MM.1S (cell line): Measurements from ENCODE around the gene RNF130.

ENCODE experiments used
- DNase-seq: peaks from one replicate; pipeline ENCODE4 v3.0.0-alpha.2; 2015
- H2AFZ ChIP-seq: fragments of 300-600 bp; sonication (generic); 2 replicates; pipeline ENCODE4 v1.6.0; 2016; ENCODE audit warnings: antibody characterized with exemption, low read length
- H3F3A ChIP-seq: fragments of 300-600 bp; sonication (generic); 2 replicates; pipeline ENCODE4 v1.6.1; 2016; ENCODE audit warnings: mild to moderate bottlenecking, antibody characterized with exemption, low read length, moderate library complexity, mixed read lengths; ENCODE audit not compliant: insufficient read depth
- H3K27ac ChIP-seq: fragments of 300-600 bp; sonication (generic); 2 replicates; pipeline ENCODE4 v1.5.1; 2016; ENCODE audit warnings: mild to moderate bottlenecking, low read length
- H3K27me3 ChIP-seq: fragments of 300-600 bp; sonication (generic); replicated peaks from 2 replicates; pipeline ENCODE4 v1.6.0; 2016; ENCODE audit warnings: low read length; ENCODE audit not compliant: insufficient read depth
- H3K36me3 ChIP-seq: fragments of 300-600 bp; sonication (generic); replicated peaks from 2 replicates; pipeline ENCODE4 v1.6.1; 2016; ENCODE audit warnings: mild to moderate bottlenecking, low read length, mixed read lengths; ENCODE audit not compliant: insufficient read depth
- H3K4me1 ChIP-seq: fragments of 300-600 bp; sonication (generic); 2 replicates; pipeline ENCODE4 v1.6.1; 2016; ENCODE audit warnings: low read length, mixed read lengths
- H3K4me2 ChIP-seq: fragments of 300-600 bp; sonication (generic); 2 replicates; pipeline ENCODE4 v1.6.0; 2016; ENCODE audit warnings: low read depth, low read length
- H3K4me3 ChIP-seq: fragments of 300-600 bp; sonication (generic); 2 replicates; pipeline ENCODE4 v1.5.1; 2016; ENCODE audit warnings: low read length, mixed read lengths
- H3K79me2 ChIP-seq: fragments of 300-600 bp; sonication (generic); 2 replicates; pipeline ENCODE4 v1.6.1; 2016; ENCODE audit warnings: mixed run types, low read length, mixed read lengths
- H3K9ac ChIP-seq: fragments of 300-600 bp; sonication (generic); 2 replicates; pipeline ENCODE4 v1.6.1; 2016; ENCODE audit warnings: low read length, mixed read lengths
- H3K9me2 ChIP-seq: fragments of 300-600 bp; sonication (generic); replicated peaks from 2 replicates; pipeline ENCODE4 v1.6.1; 2016; ENCODE audit warnings: mild to moderate bottlenecking, low read length, mixed read lengths; ENCODE audit not compliant: insufficient read depth
- H3K9me3 ChIP-seq: fragments of 300-600 bp; sonication (generic); replicated peaks from 2 replicates; pipeline ENCODE4 v1.6.1; 2016; ENCODE audit warnings: mild to moderate bottlenecking, low read length, mixed read lengths; ENCODE audit not compliant: insufficient read depth
- H4K20me1 ChIP-seq: fragments of 300-600 bp; sonication (generic); 2 replicates; pipeline ENCODE4 v1.6.1; 2016; ENCODE audit warnings: mild to moderate bottlenecking, low read length, moderate library complexity, mixed read lengths; ENCODE audit not compliant: insufficient read depth
- CTCF ChIP-seq: fragments of 300-600 bp; sonication (generic); IDR thresholded peaks from 2 replicates; pipeline ENCODE4 v1.5.1; 2016; ENCODE audit warnings: antibody characterized with exemption, low read length, mixed read lengths
- EZH2 ChIP-seq: fragments of 300-600 bp; sonication (generic); optimal IDR thresholded peaks from 2 replicates; pipeline ENCODE3; 2017; ENCODE audit warnings: low read depth, mild to moderate bottlenecking, antibody characterized with exemption, low read length, mixed read lengths
- EZH2phosphoT487 ChIP-seq: fragments of 300-600 bp; sonication (generic); IDR thresholded peaks from 2 replicates; pipeline ENCODE4 v1.6.1; 2018; ENCODE audit warnings: antibody characterized with exemption, low read length

RNF130 gene

DNA sequence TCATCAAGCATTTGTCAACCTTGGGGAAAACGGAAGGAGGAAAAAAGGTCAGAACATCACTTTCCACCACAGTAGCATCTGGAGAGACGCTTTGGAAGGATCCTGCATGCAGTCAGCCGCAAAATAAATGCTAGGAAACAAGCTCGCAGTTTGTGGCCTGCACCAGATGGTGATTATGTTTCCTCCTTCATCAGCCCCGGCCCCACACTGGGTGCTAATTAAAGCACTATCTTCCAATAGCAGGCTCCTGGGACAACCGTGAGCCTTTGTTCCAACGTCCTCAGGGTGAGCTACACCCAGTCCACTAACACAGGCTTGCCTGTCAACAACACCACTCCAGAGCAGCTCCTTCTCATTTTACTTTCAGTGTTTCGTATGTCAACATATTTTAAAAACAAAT lies 64.0 kb downstream of the RNF130 start:
- no peak overlapping the region for H3K4me2 ChIP-seq
- no peak overlapping the region for H3K27ac ChIP-seq

DNA sequence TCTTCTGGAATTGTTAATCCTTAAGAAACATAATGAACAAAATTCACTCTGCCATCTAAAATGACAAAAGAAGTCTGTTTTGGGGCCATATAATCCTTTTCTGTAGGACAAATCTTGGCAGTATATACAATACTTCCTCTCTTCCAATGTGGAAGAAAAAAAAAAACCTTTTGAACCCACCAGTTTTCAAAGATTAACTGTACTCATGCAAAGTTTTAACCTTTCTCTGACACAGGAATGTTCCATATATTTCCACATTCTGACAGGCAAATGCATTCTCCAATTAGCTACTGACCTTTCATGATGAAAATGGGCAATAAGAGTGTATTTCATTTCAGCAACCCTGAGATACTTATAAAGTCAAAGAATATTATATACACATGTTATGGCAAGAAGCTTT lies 65.4 kb downstream of the RNF130 start:
- Histone ChIP-seq H3K4me1 (no peaks in the 10 kb centered on the region), H2AFZ (no peak overlapping the region), H3K9me2 (no peaks in the 10 kb centered on the region), H3K4me3 (no peak overlapping the region), H3K79me2 (no peaks in the 10 kb centered on the region), H3K9ac (no peak overlapping the region), H3K4me2 (no peak overlapping the region), H3K27ac (no peak overlapping the region), H3K36me3 (no peaks in the 10 kb centered on the region), H4K20me1 (no peaks in the 10 kb centered on the region), H3K9me3 (no peaks in the 10 kb centered on the region), H3F3A (no peaks in the 10 kb centered on the region), H3K27me3 (no peaks in the 10 kb centered on the region)
- TF ChIP-seq EZH2 (no peak), CTCF (no peak), EZH2phosphoT487 (no peak)
- no peak for DNase-seq

More for the DNA sequence above, 64.0 kb downstream of the RNF130 start:
- DNase-seq = no peak
- Histone ChIP-seq H2AFZ (no peak overlapping the region), H3K9ac (no peak overlapping the region), H3K4me3 (no peak overlapping the region), H3K27me3 (no peaks in the 10 kb centered on the region), H3K36me3 (no peaks in the 10 kb centered on the region), H3K4me1 (no peaks in the 10 kb centered on the region), H4K20me1 (no peaks in the 10 kb centered on the region), H3K9me3 (no peaks in the 10 kb centered on the region), H3K9me2 (no peaks in the 10 kb centered on the region), H3K79me2 (no peaks in the 10 kb centered on the region), H3F3A (no peaks in the 10 kb centered on the region)
- TF ChIP-seq EZH2phosphoT487 (no peak), EZH2 (no peak), CTCF (no peak)

DNA sequence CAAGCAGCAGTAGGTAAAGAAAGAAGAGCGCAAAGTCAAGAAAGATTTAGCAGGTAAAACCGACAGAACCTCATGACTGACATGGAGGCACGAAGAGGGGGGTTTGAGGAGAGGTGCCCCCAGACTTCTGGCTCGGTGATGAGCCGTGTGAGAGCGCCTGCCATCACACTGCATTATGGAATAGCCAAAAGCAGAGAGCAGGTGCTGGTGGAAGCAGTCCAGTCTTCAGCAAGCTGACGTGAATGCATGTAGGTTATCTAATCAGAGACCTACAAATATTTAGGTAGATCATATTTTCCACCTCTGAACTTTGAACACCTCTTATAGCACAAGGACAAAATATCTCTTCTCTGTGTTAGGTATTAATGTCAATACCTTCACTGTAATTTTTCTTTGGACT lies 68.4 kb downstream of the RNF130 start:
- H3K9ac ChIP-seq = no peak overlapping the region
- H3F3A ChIP-seq = no peaks in the 10 kb centered on the region
- H3K4me2 ChIP-seq = no peak overlapping the region
- H3K9me2 ChIP-seq = no peaks in the 10 kb centered on the region
- H3K27me3 ChIP-seq = no peaks in the 10 kb centered on the region
- DNase-seq = no peak
- H3K79me2 ChIP-seq = no peaks in the 10 kb centered on the region
- no peak overlapping the region for H2AFZ ChIP-seq
- no peaks in the 10 kb centered on the region for H4K20me1 ChIP-seq
- TF ChIP-seq EZH2 (no peak), EZH2phosphoT487 (no peak), CTCF (no peak)
- no peak overlapping the region for H3K4me3 ChIP-seq
- H3K9me3 ChIP-seq = no peaks in the 10 kb centered on the region
- H3K27ac ChIP-seq = no peak overlapping the region
- no peaks in the 10 kb centered on the region for H3K36me3 ChIP-seq
- no peaks in the 10 kb centered on the region for H3K4me1 ChIP-seq
